Kidney (tissue), 14 donors: ENCODE results near the gene WDR6. TPM values are rescaled to one million over a fixed set of nuclear protein-coding genes. Genes with fewer than 3 reads are reported as not detected.
A peak's percentile ranks its signal among the peaks of the same experiment; 100 is the strongest.

Experiments used
- DNase-seq, 5 donors: peaks; one replicate each; pipeline ENCODE4 v3.0.0-alpha.2; 2013 to 2020
- FAIRE-seq: peaks from 2 replicates; lab custom pipeline; 2012; peaks lifted over from hg19 to GRCh38; lab: Jason Lieb, UNC
- H3K27ac ChIP-seq, 2 donors: one replicate each; pipeline ENCODE4 v1.7.0; 2013; ENCODE audit warnings: low read depth in 2 of 2, low read length in 2 of 2, inconsistent platforms in 1 of 2
- H3K27me3 ChIP-seq: one replicate; pipeline ENCODE4 v1.7.1; 2013; ENCODE audit warnings: low read length, inconsistent platforms; ENCODE audit not compliant: control insufficient read depth, insufficient read depth
- H3K36me3 ChIP-seq, 3 donors: one replicate each; pipeline versions ENCODE4 v1.7.0 to v1.7.1; 2013; ENCODE audit warnings: low read length in 3 of 3, control low read depth in 1 of 3, inconsistent platforms in 1 of 3; ENCODE audit not compliant: insufficient read depth in 3 of 3, control insufficient read depth in 2 of 3
- H3K4me1 ChIP-seq, 3 donors: one replicate each; pipeline versions ENCODE4 v1.7.0 to v1.7.1; 2013; ENCODE audit warnings: low read length in 3 of 3, inconsistent platforms in 1 of 3, low read depth in 1 of 3; ENCODE audit not compliant: control insufficient read depth in 2 of 3, insufficient read depth in 2 of 3
- H3K4me3 ChIP-seq, 3 donors: one replicate each; pipeline versions ENCODE4 v1.7.0 to v1.8.1; 2013; ENCODE audit warnings: low read length in 3 of 3, control low read depth in 1 of 3, inconsistent platforms in 1 of 3
- H3K9ac ChIP-seq, 3 donors: one replicate each; pipeline versions ENCODE4 v1.7.0 to v1.7.1; 2013; ENCODE audit warnings: low read length in 3 of 3, control low read depth in 1 of 3, inconsistent platforms in 1 of 3
- H3K9me3 ChIP-seq, 3 donors: one replicate each; pipeline versions ENCODE4 v1.7.0 to v1.7.1; 2013; ENCODE audit warnings: low read length in 3 of 3, control low read depth in 1 of 3, inconsistent platforms in 1 of 3; ENCODE audit not compliant: control insufficient read depth in 2 of 3, insufficient read depth in 1 of 3
- CTCF ChIP-seq: IDR thresholded peaks from 3 replicates; pipeline ENCODE4 v1.5.1; 2012; ENCODE audit warnings: mild to moderate bottlenecking, moderate library complexity, borderline replicate concordance; ENCODE audit not compliant: insufficient read depth; ENCODE audit errors: extremely low read depth
- intact Hi-C: fragments of 100-400 bp; cut with DNase I; formaldehyde crosslinking; loops from one replicate; pipeline ENCODE4 v1.11.1; 2022
- polyA plus RNA-seq: library from polyadenylated mRNA; stranded (reverse); fragments of 350-450 nt; fragmentation: Illumina TruSeq; extraction: RNeasy Lipid Tissue Mini Kit (QIAGEN cat#74804); gene quantifications from one replicate; pipeline ENCODE4 v1.2.3, GENCODE V29; 2014; ENCODE audit warnings: low read depth, low replicate concordance; ENCODE audit not compliant: insufficient read depth
- total RNA-seq: library from RNA; stranded (reverse); fragmentation: NEBNext Ultra II Directional; extraction: Animal tissue kit (Norgen Biotek cat#: 25700); gene quantifications from one replicate; pipeline ENCODE4 v1.2.1, GENCODE V29; 2021
- donor health status: control.
- donor health status: control.
- donor health status: control.
- donor health status: control.
- donor health status: control.
- donor health status: DM: yes; HTN: yes; CAD: no.
- donor health status: Normal renal cell carcinoma (clear cell type).

WDR6 gene
- total and polyA plus RNA-seq, 2 donors from 2014 or later: 105 to 158 TPM

GRCh38 chr3:49018707-49019006 is 11.5 kb downstream of the WDR6 start:
- no peak for TF ChIP-seq CTCF
- no peaks in the 10 kb centered on the region for H3K9me3 ChIP-seq
- peak overlapping the region; percentile 57 to 63 for H3K27ac ChIP-seq
- peaks cover 0 to 29% (median 7%) of the 10 kb centered on the region in 3 donors for H3K4me1 ChIP-seq
- H3K4me3 ChIP-seq: peak overlapping the region; percentile 68 to 81 (median 78)
- H3K36me3 ChIP-seq: peaks cover 2 to 20% (median 17%) of the 10 kb centered on the region in 3 donors
- peak overlapping the region; percentile 44 to 64 (median 63) for H3K9ac ChIP-seq
- FAIRE-seq: no peak
- intact Hi-C loops: no loop called here
- no peaks in the 10 kb centered on the region for H3K27me3 ChIP-seq
- DNase-seq: no peak

- Histone ChIP-seq H3K9me3 (no peaks in the 10 kb centered on the region), H3K27ac (peak overlapping the region in 1 of 2 donors; percentile 99), H3K4me3 (peak overlapping the region; percentile 77 to 97 (median 90)), H3K27me3 (no peaks in the 10 kb centered on the region), H3K4me1 (peaks cover 0 to 29% (median 7%) of the 10 kb centered on the region in 3 donors), H3K36me3 (peaks cover 5 to 26% (median 22%) of the 10 kb centered on the region in 3 donors), H3K9ac (peak overlapping the region in 1 of 3 donors; percentile 100)
- FAIRE-seq: no peak
- TF ChIP-seq CTCF: no peak
- intact Hi-C loops: no loop called here
- peak in 1 of 5 donors; percentile 48 for DNase-seq
Observed at GRCh38 chr3:49019941-49020329, 12.7 kb downstream of the WDR6 start.

- Histone ChIP-seq H3K9ac (peak overlapping the region; percentile 82 to 100 (median 95)), H3K27ac (peak overlapping the region; percentile 98 to 99), H3K4me1 (peaks cover 0 to 33% (median 7%) of the 10 kb centered on the region in 3 donors), H3K4me3 (peak overlapping the region; percentile 77 to 97 (median 90)), H3K27me3 (no peaks in the 10 kb centered on the region), H3K36me3 (peaks cover 7 to 26% (median 23%) of the 10 kb centered on the region in 3 donors), H3K9me3 (no peaks in the 10 kb centered on the region)
- no peak for TF ChIP-seq CTCF
- FAIRE-seq (no peak), DNase-seq (peak in 4 of 5 donors; percentile 22 to 90 (median 56))
- intact Hi-C loops: no loop called here
Observed at GRCh38 chr3:49020330-49021212, 13.4 kb downstream of the WDR6 start.
